K562 (cell line): ENCODE results near the gene AHI1. TPM values are rescaled to one million over a fixed set of nuclear protein-coding genes. Genes with fewer than 3 reads are reported as not detected.

Experiments
- ATAC-seq: fragments of 200-7000 bp; cut with Tn5 transposase; 3 replicates; pipeline ENCODE4 v1.9.1; 2020; ENCODE audit warnings: moderate library complexity
- BruUV-seq: library from RNA; stranded (reverse); fragments of 400-500 nt; replicated peaks from 2 replicates; lab custom pipeline; 2021; lab: Mats Ljungman, UMichigan
- CTCF ChIA-PET: fragments of 300-600 bp; formaldehyde crosslinking; extraction: SDS; loops from one replicate; lab custom pipeline; 2021; ENCODE audit warnings: low intra/inter-chr PET ratio; lab: Yijun Ruan, JAX
- POLR2A ChIA-PET: fragments of 300-600, 350-650 bp; sonication (Branson Sonifier 250); formaldehyde crosslinking; extraction: SDS; loops from one replicate; lab custom pipeline; 2021; ENCODE audit warnings: antibody characterized with exemption, inconsistent platforms; lab: Yijun Ruan, JAX
- DNase-seq, 4 experiments: peaks; one replicate each; pipeline versions ENCODE4 v3.0.0 to v3.0.0-alpha.2; 2011 to 2018; ENCODE audit warnings: low spot score in 3 of 4, mixed read lengths in 3 of 4; ENCODE audit errors: extremely low read depth in 1 of 4
- FAIRE-seq: peaks from 2 replicates; lab custom pipeline; 2011; peaks lifted over from hg19 to GRCh38; lab: Jason Lieb, UNC
- H2AFZ ChIP-seq: 2 replicates; pipeline ENCODE4 v1.6.0; 2011; ENCODE audit warnings: low read depth, low read length, control low read depth, inconsistent platforms
- H3K27ac ChIP-seq: fragments of 200-600 bp; 3 replicates; pipeline ENCODE4 v1.8.0; 2011; ENCODE audit warnings: low read depth, mild to moderate bottlenecking, control low read depth, inconsistent platforms, low read length, moderate library complexity, mixed read lengths; ENCODE audit errors: extremely low read depth
- H3K27me3 ChIP-seq, 2 experiments: fragments of 300-600 bp in 1 of 2; 2 replicates in 1 of 2; 3 replicates in 1 of 2; pipeline versions ENCODE4 v1.6.0 to v1.8.0; 2011; ENCODE audit warnings: inconsistent platforms in 2 of 2, low read length in 2 of 2, mild to moderate bottlenecking in 1 of 2, mixed read lengths in 1 of 2, moderate library complexity in 1 of 2; ENCODE audit not compliant: control insufficient read depth in 2 of 2, insufficient read depth in 2 of 2
- H3K36me3 ChIP-seq: fragments of 300-600 bp; 3 replicates; pipeline ENCODE4 v1.8.0; 2011; ENCODE audit warnings: mild to moderate bottlenecking, low read length, inconsistent platforms; ENCODE audit not compliant: control insufficient read depth, insufficient read depth
- H3K4me1 ChIP-seq, 2 experiments: fragments of 200-600 bp in 1 of 2; replicated peaks in 1 of 2; 2 replicates in 1 of 2; 3 replicates in 1 of 2; pipeline versions ENCODE4 v1.5.1 to v1.8.0; 2011; ENCODE audit warnings: inconsistent platforms in 2 of 2, low read length in 2 of 2, mild to moderate bottlenecking in 1 of 2, mixed read lengths in 1 of 2, moderate library complexity in 1 of 2; ENCODE audit not compliant: control insufficient read depth in 2 of 2, insufficient read depth in 2 of 2
- H3K4me2 ChIP-seq: 2 replicates; pipeline ENCODE4 v1.6.1; 2011; ENCODE audit warnings: low read length, control low read depth, inconsistent platforms, mixed read lengths; ENCODE audit not compliant: insufficient read depth
- H3K4me3 ChIP-seq: fragments of 200-600 bp; sonication (generic), shearing (Covaris generic); 2 replicates; pipeline ENCODE4 v1.5.1; 2016; ENCODE audit warnings: control low read depth, inconsistent platforms
- H3K79me2 ChIP-seq: fragments of 200-600 bp; 3 replicates; pipeline ENCODE4 v1.8.0; 2011; ENCODE audit warnings: low read length, inconsistent platforms; ENCODE audit not compliant: control insufficient read depth, insufficient read depth
- H3K9ac ChIP-seq, 2 experiments: 2 replicates each; pipeline versions ENCODE4 v1.6.0 to v1.6.1; 2011; ENCODE audit warnings: low read depth in 2 of 2, low read length in 2 of 2, control low read depth in 1 of 2, inconsistent platforms in 1 of 2, mild to moderate bottlenecking in 1 of 2, mixed read lengths in 1 of 2; ENCODE audit not compliant: insufficient read depth in 1 of 2
- H3K9me1 ChIP-seq: one replicate; pipeline ENCODE4 v1.6.0; 2011; ENCODE audit warnings: inconsistent platforms, mild to moderate bottlenecking, low read length, moderate library complexity; ENCODE audit not compliant: control insufficient read depth, insufficient read depth
- H3K9me3 ChIP-seq: replicated peaks from 2 replicates; pipeline ENCODE4 v1.5.1; 2011; ENCODE audit warnings: low read depth, low read length, inconsistent platforms; ENCODE audit not compliant: control insufficient read depth, insufficient read depth
- H4K20me1 ChIP-seq: replicated peaks from 2 replicates; pipeline ENCODE4 v1.6.1; 2011; ENCODE audit warnings: low read length, inconsistent platforms, mixed read lengths; ENCODE audit not compliant: control insufficient read depth, insufficient read depth
- BCL6 ChIP-seq: fragments of 250-450 bp; sonication (Bioruptor Pico); IDR thresholded peaks from 2 replicates; pipeline ENCODE4 v1.4.0; 2020
- CBFA2T3 ChIP-seq: fragments of 450-650 bp; IDR thresholded peaks from 2 replicates; pipeline ENCODE4 v1.6.1; 2017
- CBFB ChIP-seq: sonication (generic); formaldehyde crosslinking; IDR thresholded peaks from 2 replicates; pipeline ENCODE4 v1.4.0; 2020; ENCODE audit warnings: mild to moderate bottlenecking, missing genetic modification reagents
- ELF2 ChIP-seq: fragments of 250-450 bp; sonication (Bioruptor Pico); IDR thresholded peaks from 2 replicates; pipeline ENCODE4 v1.5.0; 2021; ENCODE audit warnings: mild to moderate bottlenecking
- HMG20B ChIP-seq: fragments of 250-450 bp; sonication (Bioruptor Pico); IDR thresholded peaks from 2 replicates; pipeline ENCODE4 v1.5.0; 2021; ENCODE audit warnings: mild to moderate bottlenecking
- RFX1 ChIP-seq: fragments of 450-650 bp; IDR thresholded peaks from 2 replicates; pipeline ENCODE4 v1.6.1; 2016; ENCODE audit warnings: mild to moderate bottlenecking, moderate library complexity
- SIN3B ChIP-seq: fragments of 450-650 bp; IDR thresholded peaks from 2 replicates; pipeline ENCODE4 v1.6.1; 2017; ENCODE audit warnings: low read depth, mild to moderate bottlenecking, moderate library complexity
- TCF3 ChIP-seq: sonication (generic); formaldehyde crosslinking; IDR thresholded peaks from 2 replicates; pipeline ENCODE4 v1.4.0; 2020; ENCODE audit warnings: mild to moderate bottlenecking, missing genetic modification reagents
- ZBTB1 ChIP-seq: sonication (generic); formaldehyde crosslinking; IDR thresholded peaks from 2 replicates; pipeline ENCODE4 v1.8.1; 2023; ENCODE audit warnings: missing genetic modification reagents, low read depth, mild to moderate bottlenecking, borderline replicate concordance
- ZNF212 ChIP-seq: fragments of 450-650 bp; formaldehyde crosslinking; IDR thresholded peaks from 2 replicates; pipeline ENCODE4 v1.4.0; 2020; ENCODE audit warnings: mild to moderate bottlenecking
- ZNF561 ChIP-seq: fragments of 450-650 bp; formaldehyde crosslinking; conservative IDR thresholded peaks from 2 replicates; pipeline ENCODE4 v1.4.0; 2020; ENCODE audit warnings: mild to moderate bottlenecking, moderate library complexity
- WGBS: fragments of 100-300 bp; shearing (Covaris generic); methylation state at CpG from one replicate; pipeline ENCODE4 v1.1.6; 2016; ENCODE audit warnings: low coverage, mixed read lengths; ENCODE audit not compliant: insufficient coverage; ENCODE audit errors: missing lambda C conversion rate; 5-methylcytosine and 5-hydroxymethylcytosine counted together
- in situ Hi-C: fragments of 300-500 bp; cut with MboI; formaldehyde crosslinking; loops from 4 replicates; pipeline ENCODE4 v1.15.0; 2018; ENCODE audit warnings: inconsistent platforms, mixed read lengths
- intact Hi-C: fragments of 100-400 bp; cut with micrococcal nuclease; formaldehyde crosslinking; loops from 2 replicates; pipeline ENCODE4 v1.14.2; 2022
- polyA plus RNA-seq, 8 experiments: library from polyadenylated mRNA; depleted of rRNA in 4 of 8; stranded (reverse) in 5 of 8; unstranded in 3 of 8; fragments of >200 nt; fragmentation: Nextera tagmentation in 2 of 8; fragmentation: Illumina TruSeq in 1 of 8; extraction: Ambion mirVana in 2 of 8; extraction: Trizol in 1 of 8; gene quantifications; 2 replicates each; pipeline versions ENCODE4 v1.2.1 to v1.2.3, GENCODE V29; 2011 to 2014; ENCODE audit warnings: inconsistent platforms in 1 of 8, missing spikeins in 1 of 8
- total RNA-seq, 7 experiments: library from RNA; depleted of rRNA in 6 of 7; stranded (reverse); fragments of >200 nt in 6 of 7; fragmentation: Illumina TruSeq in 2 of 7; extraction: Trizol in 2 of 7; gene quantifications; 2 replicates each; pipeline versions ENCODE4 v1.2.1 to v1.2.3, GENCODE V29; 2011 to 2021; ENCODE audit warnings: low replicate concordance in 1 of 7
- TF ChIP-seq, protein P1 (sequence below): fragments of 250-450 bp; sonication (Bioruptor Pico); IDR thresholded peaks from 2 replicates; pipeline ENCODE4 v1.4.0; 2020
- TF ChIP-seq, protein P2 (sequence below), 2 experiments: IDR thresholded peaks in 1 of 2; conservative IDR thresholded peaks in 1 of 2; 2 replicates each; pipeline ENCODE4 v1.6.1; 2016; ENCODE audit warnings: low read depth in 2 of 2, mild to moderate bottlenecking in 1 of 2, missing compliant biosample characterization in 1 of 2, missing genetic modification characterization in 1 of 2, moderate library complexity in 1 of 2

AHI1 gene
- total and polyA plus RNA-seq, 9 of the 15 experiments (the other 6 are each of a cell fraction or from before 2014, with no cell fraction given), result 24.7 to 54.9 (median 32.2) TPM

DNA sequence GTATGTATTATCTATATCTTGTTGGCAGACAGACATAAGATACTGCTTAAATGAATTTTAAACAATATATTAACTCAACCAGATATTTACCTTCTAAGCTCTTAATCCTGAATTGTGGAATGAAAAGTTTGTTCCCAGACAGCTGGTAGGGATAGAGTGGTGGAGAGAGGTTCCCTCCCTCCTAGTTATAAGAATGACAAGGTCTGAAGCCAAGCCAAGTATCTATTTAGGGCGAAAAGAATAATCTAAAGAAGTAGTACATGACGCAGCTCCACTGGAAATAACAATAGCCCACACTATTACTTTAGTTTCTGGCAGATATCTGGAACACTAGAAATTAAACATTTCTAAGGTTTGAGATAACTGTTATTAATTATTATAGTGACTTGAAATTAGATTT is 104.3 kb downstream of the AHI1 start:
- in situ Hi-C loops, result no loop called here
- H3K79me2 ChIP-seq, result no peaks in the 10 kb centered on the region
- 81% methylated on average over 2 of the region's 2 CpGs for WGBS
- no peak overlapping the region for H3K4me3 ChIP-seq
- no peaks in the 10 kb centered on the region for H3K9me1 ChIP-seq
- POLR2A ChIA-PET, result interaction anchor here (0.6 to 0.9 kb wide), 2 partner anchors 10 to 21 kb away, joined by 4 read pairs; no protein-coding TSS in a partner anchor
- no TSS peak for BruUV-seq
- DNase-seq, result no peak
- H2AFZ ChIP-seq, result no peak overlapping the region
- H3K27ac ChIP-seq, result no peak overlapping the region
- H3K27me3 ChIP-seq, result no peaks in the 10 kb centered on the region
- H3K9ac ChIP-seq, result no peak overlapping the region
- FAIRE-seq, result no peak
- H3K36me3 ChIP-seq, result peaks cover 8% of the 10 kb centered on the region; the same call in 2 of the 3 replicates
- intact Hi-C loops, result no loop called here
- TF ChIP-seq BCL6 (CRISPR knock-in tag) (no peak), ZNF212 (CRISPR knock-in tag) (no peak), RFX1 (no peak), ZNF561 (CRISPR knock-in tag) (no peak), ZBTB1 (CRISPR knock-in tag) (no peak)
- TF ChIP-seq, all 486 proteins: peak for 0
- H3K4me2 ChIP-seq, result no peak overlapping the region
- CTCF ChIA-PET, result no interaction called here
- no peak for ATAC-seq
- no peaks in the 10 kb centered on the region for H3K4me1 ChIP-seq
- no peaks in the 10 kb centered on the region for H4K20me1 ChIP-seq
- H3K9me3 ChIP-seq, result no peaks in the 10 kb centered on the region

- Histone ChIP-seq H3K36me3 (peaks cover 11% of the 10 kb centered on the region; the same call in 2 of the 3 replicates), H2AFZ (no peak overlapping the region), H3K9me3 (no peaks in the 10 kb centered on the region), H3K79me2 (no peaks in the 10 kb centered on the region), H3K4me2 (no peak overlapping the region), H3K9ac (no peak overlapping the region), H3K4me3 (no peak overlapping the region), H3K27me3 (no peaks in the 10 kb centered on the region), H3K27ac (no peak overlapping the region), H4K20me1 (no peaks in the 10 kb centered on the region), H3K9me1 (no peaks in the 10 kb centered on the region), H3K4me1 (0 out of 5 replicates have a peak, but pooled peaks cover 0 to under 1% of the 10 kb centered on the region in 2 experiments)
- intact Hi-C loops (no loop called here), in situ Hi-C loops (no loop called here)
- POLR2A ChIA-PET, result interaction anchor here (0.6 kb wide), 2 partner anchors 36 to 1122 kb away, joined by 3 to 4 read pairs; no protein-coding TSS in a partner anchor
- WGBS, result 85% methylated on average over 4 of the region's 4 CpGs
- CTCF ChIA-PET, result no interaction called here
- DNase-seq, result no peak
- no TSS peak for BruUV-seq
- FAIRE-seq, result no peak
- no peak for ATAC-seq
- TF ChIP-seq, protein P1, sequence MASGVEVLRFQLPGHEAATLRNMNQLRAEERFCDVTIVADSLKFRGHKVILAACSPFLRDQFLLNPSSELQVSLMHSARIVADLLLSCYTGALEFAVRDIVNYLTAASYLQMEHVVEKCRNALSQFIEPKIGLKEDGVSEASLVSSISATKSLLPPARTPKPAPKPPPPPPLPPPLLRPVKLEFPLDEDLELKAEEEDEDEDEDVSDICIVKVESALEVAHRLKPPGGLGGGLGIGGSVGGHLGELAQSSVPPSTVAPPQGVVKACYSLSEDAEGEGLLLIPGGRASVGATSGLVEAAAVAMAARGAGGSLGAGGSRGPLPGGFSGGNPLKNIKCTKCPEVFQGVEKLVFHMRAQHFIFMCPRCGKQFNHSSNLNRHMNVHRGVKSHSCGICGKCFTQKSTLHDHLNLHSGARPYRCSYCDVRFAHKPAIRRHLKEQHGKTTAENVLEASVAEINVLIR, result no peak
- TF ChIP-seq, protein P2, sequence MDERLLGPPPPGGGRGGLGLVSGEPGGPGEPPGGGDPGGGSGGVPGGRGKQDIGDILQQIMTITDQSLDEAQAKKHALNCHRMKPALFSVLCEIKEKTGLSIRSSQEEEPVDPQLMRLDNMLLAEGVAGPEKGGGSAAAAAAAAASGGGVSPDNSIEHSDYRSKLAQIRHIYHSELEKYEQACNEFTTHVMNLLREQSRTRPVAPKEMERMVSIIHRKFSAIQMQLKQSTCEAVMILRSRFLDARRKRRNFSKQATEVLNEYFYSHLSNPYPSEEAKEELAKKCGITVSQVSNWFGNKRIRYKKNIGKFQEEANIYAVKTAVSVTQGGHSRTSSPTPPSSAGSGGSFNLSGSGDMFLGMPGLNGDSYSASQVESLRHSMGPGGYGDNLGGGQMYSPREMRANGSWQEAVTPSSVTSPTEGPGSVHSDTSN (CRISPR knock-in tag; IDR thresholded peaks at IDR 0.05; ENCODE audit: low read depth), result no peak
- TF ChIP-seq, protein P2 (tag; conservative IDR thresholded peaks at IDR 0.05; ENCODE audit: low read depth), result no peak
- no peak for TF ChIP-seq CBFA2T3
- TF ChIP-seq ELF2 (CRISPR knock-in tag), result no peak
- no peak for TF ChIP-seq HMG20B (CRISPR knock-in tag)
- no peak for TF ChIP-seq CBFB
- no peak for TF ChIP-seq SIN3B
- no peak for TF ChIP-seq TCF3 (CRISPR knock-in tag)
These were observed 107.1 kb downstream of the AHI1 start for GRCh38 chr6:135390458-135390857.
